MM.1S (cell line): ENCODE measurements around the gene DBNDD2.

ENCODE experiments used
- DNase-seq: peaks from one replicate; pipeline ENCODE4 v3.0.0-alpha.2; 2015
- H2AFZ ChIP-seq: fragments of 300-600 bp; sonication (generic); 2 replicates; pipeline ENCODE4 v1.6.0; 2016; ENCODE audit warnings: antibody characterized with exemption, low read length
- H3F3A ChIP-seq: fragments of 300-600 bp; sonication (generic); 2 replicates; pipeline ENCODE4 v1.6.1; 2016; ENCODE audit warnings: mild to moderate bottlenecking, antibody characterized with exemption, low read length, moderate library complexity, mixed read lengths; ENCODE audit not compliant: insufficient read depth
- H3K27ac ChIP-seq: fragments of 300-600 bp; sonication (generic); 2 replicates; pipeline ENCODE4 v1.5.1; 2016; ENCODE audit warnings: mild to moderate bottlenecking, low read length
- H3K27me3 ChIP-seq: fragments of 300-600 bp; sonication (generic); replicated peaks from 2 replicates; pipeline ENCODE4 v1.6.0; 2016; ENCODE audit warnings: low read length; ENCODE audit not compliant: insufficient read depth
- H3K36me3 ChIP-seq: fragments of 300-600 bp; sonication (generic); replicated peaks from 2 replicates; pipeline ENCODE4 v1.6.1; 2016; ENCODE audit warnings: mild to moderate bottlenecking, low read length, mixed read lengths; ENCODE audit not compliant: insufficient read depth
- H3K4me1 ChIP-seq: fragments of 300-600 bp; sonication (generic); 2 replicates; pipeline ENCODE4 v1.6.1; 2016; ENCODE audit warnings: low read length, mixed read lengths
- H3K4me2 ChIP-seq: fragments of 300-600 bp; sonication (generic); 2 replicates; pipeline ENCODE4 v1.6.0; 2016; ENCODE audit warnings: low read depth, low read length
- H3K4me3 ChIP-seq: fragments of 300-600 bp; sonication (generic); 2 replicates; pipeline ENCODE4 v1.5.1; 2016; ENCODE audit warnings: low read length, mixed read lengths
- H3K79me2 ChIP-seq: fragments of 300-600 bp; sonication (generic); 2 replicates; pipeline ENCODE4 v1.6.1; 2016; ENCODE audit warnings: mixed run types, low read length, mixed read lengths
- H3K9ac ChIP-seq: fragments of 300-600 bp; sonication (generic); 2 replicates; pipeline ENCODE4 v1.6.1; 2016; ENCODE audit warnings: low read length, mixed read lengths
- H3K9me2 ChIP-seq: fragments of 300-600 bp; sonication (generic); replicated peaks from 2 replicates; pipeline ENCODE4 v1.6.1; 2016; ENCODE audit warnings: mild to moderate bottlenecking, low read length, mixed read lengths; ENCODE audit not compliant: insufficient read depth
- H3K9me3 ChIP-seq: fragments of 300-600 bp; sonication (generic); replicated peaks from 2 replicates; pipeline ENCODE4 v1.6.1; 2016; ENCODE audit warnings: mild to moderate bottlenecking, low read length, mixed read lengths; ENCODE audit not compliant: insufficient read depth
- H4K20me1 ChIP-seq: fragments of 300-600 bp; sonication (generic); 2 replicates; pipeline ENCODE4 v1.6.1; 2016; ENCODE audit warnings: mild to moderate bottlenecking, low read length, moderate library complexity, mixed read lengths; ENCODE audit not compliant: insufficient read depth
- CTCF ChIP-seq: fragments of 300-600 bp; sonication (generic); IDR thresholded peaks from 2 replicates; pipeline ENCODE4 v1.5.1; 2016; ENCODE audit warnings: antibody characterized with exemption, low read length, mixed read lengths
- EZH2 ChIP-seq: fragments of 300-600 bp; sonication (generic); optimal IDR thresholded peaks from 2 replicates; pipeline ENCODE3; 2017; ENCODE audit warnings: low read depth, mild to moderate bottlenecking, antibody characterized with exemption, low read length, mixed read lengths
- EZH2phosphoT487 ChIP-seq: fragments of 300-600 bp; sonication (generic); IDR thresholded peaks from 2 replicates; pipeline ENCODE4 v1.6.1; 2018; ENCODE audit warnings: antibody characterized with exemption, low read length

Gene DBNDD2

DNA sequence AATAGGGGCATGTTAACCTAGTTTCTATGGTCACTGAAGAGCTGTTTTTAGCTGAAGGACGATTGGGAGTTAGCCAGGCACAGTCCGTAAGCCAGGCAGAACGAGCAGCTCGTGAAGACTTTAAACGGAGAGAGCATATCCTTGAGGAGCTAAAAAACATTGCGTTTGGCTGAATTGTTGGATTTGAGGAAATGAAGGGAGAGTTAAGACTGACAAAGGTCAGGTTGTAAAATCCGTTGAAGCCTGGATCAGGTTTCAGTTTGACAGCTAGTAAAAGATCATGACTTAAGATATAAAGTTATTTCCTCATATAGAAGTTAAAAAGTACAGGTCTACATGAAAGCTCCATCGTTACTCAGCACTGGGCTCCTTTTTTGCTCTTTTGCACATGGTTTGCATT lies 2.8 kb downstream of the DBNDD2 start:
- Histone ChIP-seq H4K20me1 (no peaks in the 10 kb centered on the region), H3K4me2 (no peak overlapping the region), H3K9me2 (no peaks in the 10 kb centered on the region), H3K79me2 (peaks cover 3% of the 10 kb centered on the region), H3K36me3 (no peaks in the 10 kb centered on the region), H3K27ac (no peak overlapping the region), H3K9ac (no peak overlapping the region), H3K9me3 (no peaks in the 10 kb centered on the region), H3F3A (no peaks in the 10 kb centered on the region), H3K4me1 (peaks cover 7% of the 10 kb centered on the region), H3K4me3 (no peak overlapping the region), H3K27me3 (peaks cover 3% of the 10 kb centered on the region; the same call in 1 of the 2 replicates), H2AFZ (no peak overlapping the region)
- no peak for DNase-seq
- TF ChIP-seq EZH2phosphoT487 = no peak
- TF ChIP-seq CTCF = no peak
- no peak for TF ChIP-seq EZH2

- no peaks in the 10 kb centered on the region for H3F3A ChIP-seq
- no peak overlapping the region for H3K9ac ChIP-seq
Measured at GRCh38 chr20:45412653-45413052, 4.6 kb downstream of the DBNDD2 start.

DNA sequence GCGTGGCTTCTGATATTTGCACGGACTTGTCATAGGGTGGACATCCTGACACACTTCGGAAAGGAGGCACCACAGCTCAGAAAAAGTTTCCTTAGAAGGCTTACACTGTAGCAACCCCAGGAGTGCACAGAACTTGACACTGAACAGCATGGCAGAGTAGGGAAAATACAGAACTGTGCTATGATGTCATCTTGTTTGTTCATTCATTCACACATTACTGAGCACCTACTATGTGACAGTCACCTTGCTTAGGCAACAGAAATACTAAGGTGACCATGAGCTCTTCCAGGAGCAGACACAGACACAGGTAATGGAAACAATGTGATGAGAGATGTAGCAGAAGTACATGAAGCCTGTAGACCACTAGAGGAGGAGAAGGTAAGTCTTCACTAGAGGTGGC lies 5.4 kb downstream of the DBNDD2 start:
- H3K79me2 ChIP-seq = peaks cover 29% of the 10 kb centered on the region
- no peak overlapping the region for H3K4me2 ChIP-seq
- TF ChIP-seq CTCF = no peak
- no peak for TF ChIP-seq EZH2
- no peak for TF ChIP-seq EZH2phosphoT487
- no peaks in the 10 kb centered on the region for H3K36me3 ChIP-seq
- no peaks in the 10 kb centered on the region for H3F3A ChIP-seq
- H3K4me1 ChIP-seq = peaks cover 16% of the 10 kb centered on the region
- H3K9me3 ChIP-seq = no peaks in the 10 kb centered on the region
- H3K27me3 ChIP-seq = no peaks in the 10 kb centered on the region
- no peak overlapping the region for H2AFZ ChIP-seq
- no peak overlapping the region for H3K27ac ChIP-seq
- no peaks in the 10 kb centered on the region for H3K9me2 ChIP-seq
- DNase-seq = no peak
- no peak overlapping the region for H3K4me3 ChIP-seq
- H4K20me1 ChIP-seq = no peaks in the 10 kb centered on the region
- H3K9ac ChIP-seq = no peak overlapping the region

More at GRCh38 chr20:45412653-45413052, 4.6 kb downstream of the DBNDD2 start:
- H3K36me3 ChIP-seq = no peaks in the 10 kb centered on the region
- H4K20me1 ChIP-seq = no peaks in the 10 kb centered on the region
- H3K4me3 ChIP-seq = no peak overlapping the region
- H2AFZ ChIP-seq = no peak overlapping the region
- no peaks in the 10 kb centered on the region for H3K9me2 ChIP-seq
- no peaks in the 10 kb centered on the region for H3K27me3 ChIP-seq
- no peak overlapping the region for H3K27ac ChIP-seq
- no peak for TF ChIP-seq EZH2phosphoT487
- no peak for TF ChIP-seq CTCF
- no peak for TF ChIP-seq EZH2
- H3K4me1 ChIP-seq = peaks cover 16% of the 10 kb centered on the region
- no peak overlapping the region for H3K4me2 ChIP-seq
- no peak for DNase-seq
- H3K79me2 ChIP-seq = peaks cover 21% of the 10 kb centered on the region
- H3K9me3 ChIP-seq = no peaks in the 10 kb centered on the region
